Measurements from ENCODE around the gene CSMD2.

DNA sequence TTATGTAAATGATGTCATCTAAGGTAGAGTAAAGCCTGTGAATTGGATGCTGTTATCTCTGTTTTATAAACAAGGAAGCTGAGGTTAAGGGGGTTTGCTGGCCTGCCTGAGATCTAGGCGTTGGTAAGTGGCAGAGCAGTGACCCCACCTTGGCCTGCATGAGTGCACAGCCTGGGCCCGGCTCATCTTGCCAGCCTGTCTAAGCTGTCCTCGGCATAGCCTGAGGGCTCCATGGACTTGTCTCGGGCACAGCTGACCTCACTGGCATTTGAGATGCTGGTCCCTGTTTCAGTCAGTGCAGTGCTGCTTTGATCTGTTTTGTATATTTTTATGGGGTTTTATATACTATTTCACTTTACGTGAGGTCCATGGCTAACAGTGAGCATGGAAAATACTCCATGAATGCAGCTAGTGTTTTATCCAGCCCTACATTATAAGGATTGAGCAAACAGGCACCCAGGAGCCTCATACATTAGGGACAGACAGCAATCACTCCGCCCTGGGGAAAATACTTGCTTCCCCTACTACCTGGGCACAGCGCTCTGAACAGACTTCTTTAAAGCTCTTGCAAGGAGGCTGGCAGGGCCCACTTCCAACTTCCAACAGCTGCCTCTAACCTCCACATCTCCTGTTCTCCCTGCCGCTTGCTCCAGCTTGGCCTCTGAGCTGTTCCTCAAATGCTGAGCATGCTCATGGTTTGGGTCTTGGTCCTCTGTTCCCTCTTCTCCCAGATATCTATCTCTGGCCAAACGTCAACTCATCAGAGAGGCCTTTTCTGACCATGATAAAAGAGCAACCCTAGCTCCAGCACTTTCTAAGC lies 451.8 kb downstream of the CSMD2 start:
- TF ChIP-seq POLR2A (IDR thresholded peaks at IDR 0.05): no peak
- TF ChIP-seq, protein P1, sequence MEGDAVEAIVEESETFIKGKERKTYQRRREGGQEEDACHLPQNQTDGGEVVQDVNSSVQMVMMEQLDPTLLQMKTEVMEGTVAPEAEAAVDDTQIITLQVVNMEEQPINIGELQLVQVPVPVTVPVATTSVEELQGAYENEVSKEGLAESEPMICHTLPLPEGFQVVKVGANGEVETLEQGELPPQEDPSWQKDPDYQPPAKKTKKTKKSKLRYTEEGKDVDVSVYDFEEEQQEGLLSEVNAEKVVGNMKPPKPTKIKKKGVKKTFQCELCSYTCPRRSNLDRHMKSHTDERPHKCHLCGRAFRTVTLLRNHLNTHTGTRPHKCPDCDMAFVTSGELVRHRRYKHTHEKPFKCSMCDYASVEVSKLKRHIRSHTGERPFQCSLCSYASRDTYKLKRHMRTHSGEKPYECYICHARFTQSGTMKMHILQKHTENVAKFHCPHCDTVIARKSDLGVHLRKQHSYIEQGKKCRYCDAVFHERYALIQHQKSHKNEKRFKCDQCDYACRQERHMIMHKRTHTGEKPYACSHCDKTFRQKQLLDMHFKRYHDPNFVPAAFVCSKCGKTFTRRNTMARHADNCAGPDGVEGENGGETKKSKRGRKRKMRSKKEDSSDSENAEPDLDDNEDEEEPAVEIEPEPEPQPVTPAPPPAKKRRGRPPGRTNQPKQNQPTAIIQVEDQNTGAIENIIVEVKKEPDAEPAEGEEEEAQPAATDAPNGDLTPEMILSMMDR (IDR thresholded peaks at IDR 0.05): no peak
- no peak for TF ChIP-seq EP300 (IDR thresholded peaks at IDR 0.05)

Measured in sigmoid colon (tissue), 4 donors.